ENCODE results near the gene UBP1.
"Not testable (repeated sequence)": the region's sequence is repeated elsewhere in the genome, so short reads cannot be mapped to it uniquely, and the experiment has no call there.

UBP1 gene, protein sequence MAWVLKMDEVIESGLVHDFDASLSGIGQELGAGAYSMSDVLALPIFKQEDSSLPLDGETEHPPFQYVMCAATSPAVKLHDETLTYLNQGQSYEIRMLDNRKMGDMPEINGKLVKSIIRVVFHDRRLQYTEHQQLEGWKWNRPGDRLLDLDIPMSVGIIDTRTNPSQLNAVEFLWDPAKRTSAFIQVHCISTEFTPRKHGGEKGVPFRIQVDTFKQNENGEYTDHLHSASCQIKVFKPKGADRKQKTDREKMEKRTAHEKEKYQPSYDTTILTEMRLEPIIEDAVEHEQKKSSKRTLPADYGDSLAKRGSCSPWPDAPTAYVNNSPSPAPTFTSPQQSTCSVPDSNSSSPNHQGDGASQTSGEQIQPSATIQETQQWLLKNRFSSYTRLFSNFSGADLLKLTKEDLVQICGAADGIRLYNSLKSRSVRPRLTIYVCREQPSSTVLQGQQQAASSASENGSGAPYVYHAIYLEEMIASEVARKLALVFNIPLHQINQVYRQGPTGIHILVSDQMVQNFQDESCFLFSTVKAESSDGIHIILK

GRCh38 chr3:33440328-33441224 lies at the start of gene UBP1:
Gene UBP1 (minus strand): TSS chr3:33440405. CDS start chr3:33439848, 557 bp downstream.
- peak; percentile 100 for DNase-seq (ENCODE audit: low read depth)

GRCh38 chr3:33488683-33489082 lies 48.5 kb upstream of the UBP1 start:
- DNase-seq (ENCODE audit: low read depth) = peak; percentile 7

DNA sequence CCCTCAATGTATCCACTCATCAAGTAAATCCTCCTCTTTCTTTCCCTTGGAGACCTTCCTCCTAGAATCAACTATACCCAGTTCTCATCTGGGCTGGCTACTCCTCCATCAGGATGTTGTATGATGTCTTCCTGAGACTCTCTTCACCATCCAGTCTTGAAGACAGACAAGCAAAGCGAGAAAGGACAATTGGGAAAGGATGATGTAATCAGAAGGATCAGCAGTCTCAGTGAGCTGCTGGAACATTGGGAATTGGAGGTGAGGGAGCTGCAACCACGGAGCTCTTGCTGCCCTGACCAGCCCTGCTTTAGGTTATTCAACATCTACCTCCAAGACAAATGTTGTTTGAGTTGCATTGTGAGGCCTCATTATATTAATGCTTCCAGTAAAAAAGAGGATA lies 48.0 kb upstream of the UBP1 start:
- DNase-seq (ENCODE audit: low read depth) = no peak

- peak; percentile 34 for DNase-seq (ENCODE audit: low read depth)
These were observed 41.9 kb upstream of the UBP1 start for GRCh38 chr3:33482111-33482521.

GRCh38 chr3:33474896-33475295 lies 34.7 kb upstream of the UBP1 start:
- DNase-seq (ENCODE audit: low read depth) = no peak

DNA sequence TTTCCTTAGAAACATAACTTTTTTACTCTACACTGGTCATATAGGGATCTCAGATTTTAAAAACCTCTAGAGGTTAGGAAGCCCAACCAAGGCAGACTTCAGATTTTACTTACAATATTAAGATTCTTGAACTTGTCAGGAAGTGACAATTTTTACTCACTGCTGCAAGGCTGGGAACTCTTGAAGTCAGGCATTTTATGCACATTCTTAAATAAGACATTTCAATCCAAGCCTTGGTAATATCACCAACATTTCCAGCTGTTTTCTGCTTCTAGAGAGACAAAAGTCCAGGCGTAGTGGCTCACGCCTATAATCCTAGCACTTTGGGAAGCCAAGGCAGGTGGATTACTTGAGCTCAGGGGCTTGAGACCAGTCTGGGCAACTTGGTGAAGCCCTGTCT lies 33.6 kb upstream of the UBP1 start:
- DNase-seq (ENCODE audit: low read depth) = no peak

DNA sequence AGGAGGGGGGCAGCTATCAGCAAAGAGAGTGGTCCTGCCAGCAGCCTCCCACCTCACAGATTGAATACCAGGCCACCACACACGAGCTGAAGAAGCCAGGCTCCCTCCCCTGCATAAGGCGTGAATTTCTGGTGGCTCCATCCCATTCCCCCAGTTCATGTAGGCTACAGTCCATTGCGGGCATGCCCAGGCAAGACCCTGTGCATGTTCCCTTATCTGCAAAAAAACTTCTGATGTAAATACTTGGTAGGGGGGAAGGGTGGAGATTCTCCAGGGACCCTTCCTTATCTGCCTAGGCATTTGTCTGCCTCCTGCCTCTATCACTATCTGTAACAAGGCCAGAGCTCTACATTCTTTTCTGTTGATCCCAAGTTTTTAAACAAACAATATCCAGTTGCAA lies 27.6 kb upstream of the UBP1 start:
- DNase-seq (ENCODE audit: low read depth) = peak; percentile 26

DNA sequence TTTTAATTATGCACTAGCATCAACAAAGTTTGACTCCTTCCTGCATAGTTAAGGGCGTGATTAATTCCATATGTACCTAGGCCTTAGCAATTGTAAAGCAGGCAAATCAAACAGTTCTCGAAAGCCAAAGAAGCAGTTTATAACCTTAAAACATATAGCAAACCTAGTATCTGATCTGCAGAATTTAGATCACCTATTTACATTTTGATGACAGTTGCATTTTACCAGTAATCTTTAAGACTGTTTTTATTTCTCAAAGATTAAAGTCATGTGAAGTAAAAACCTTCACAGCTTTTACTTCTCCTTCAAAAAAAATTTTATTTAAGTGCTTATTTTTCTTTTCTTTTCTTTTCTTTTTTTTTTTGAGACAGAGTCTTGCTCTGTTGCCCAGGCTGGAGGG lies 20.9 kb upstream of the UBP1 start:
- DNase-seq (ENCODE audit: low read depth) = no peak

- DNase-seq (ENCODE audit: low read depth) = not testable (repeated sequence)
These were observed 19.4 kb upstream of the UBP1 start for GRCh38 chr3:33459577-33459976.

DNA sequence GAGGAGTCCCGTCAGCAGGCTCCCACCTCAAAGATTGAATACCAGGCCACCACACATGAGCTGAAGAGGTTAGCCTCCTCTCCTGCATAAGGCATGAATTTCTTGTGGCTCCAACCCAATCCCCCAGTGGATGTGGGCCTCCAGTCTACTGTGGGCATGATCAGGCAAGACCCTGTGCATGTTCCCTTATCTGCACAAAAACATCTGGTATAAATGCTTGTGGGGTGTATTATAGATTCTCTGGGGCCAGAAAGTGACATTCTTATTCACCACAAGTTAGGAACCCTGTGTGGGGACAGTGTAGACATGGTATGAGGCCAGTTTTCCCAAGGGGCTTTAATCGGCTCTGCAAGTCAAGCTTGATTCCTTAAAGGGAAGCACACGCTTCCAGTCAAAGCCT lies 18.2 kb upstream of the UBP1 start:
- no peak for DNase-seq (ENCODE audit: low read depth)

DNA sequence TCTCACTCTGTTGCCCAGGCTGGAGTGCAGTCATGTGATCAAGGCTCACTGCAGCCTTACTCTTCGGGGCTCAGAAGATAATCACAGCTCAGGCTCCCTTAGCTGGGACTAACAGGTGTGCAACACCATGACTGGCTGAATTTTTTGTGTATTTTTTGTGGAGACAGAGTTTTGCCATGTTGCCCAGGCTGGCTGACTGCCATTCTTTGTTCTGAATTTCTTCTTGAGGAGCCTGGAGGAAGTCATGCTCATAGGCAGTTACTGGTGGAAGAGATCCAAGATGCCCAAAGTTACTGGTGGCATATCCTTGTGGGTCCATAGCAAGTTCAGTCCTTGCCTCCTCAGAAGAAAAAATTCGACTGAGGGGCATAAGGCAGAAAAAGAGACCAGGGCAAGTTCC lies 16.6 kb upstream of the UBP1 start:
- DNase-seq (ENCODE audit: low read depth) = no peak

- no peak for DNase-seq (ENCODE audit: low read depth)
These were observed 13.1 kb upstream of the UBP1 start for GRCh38 chr3:33453331-33453761.

DNA sequence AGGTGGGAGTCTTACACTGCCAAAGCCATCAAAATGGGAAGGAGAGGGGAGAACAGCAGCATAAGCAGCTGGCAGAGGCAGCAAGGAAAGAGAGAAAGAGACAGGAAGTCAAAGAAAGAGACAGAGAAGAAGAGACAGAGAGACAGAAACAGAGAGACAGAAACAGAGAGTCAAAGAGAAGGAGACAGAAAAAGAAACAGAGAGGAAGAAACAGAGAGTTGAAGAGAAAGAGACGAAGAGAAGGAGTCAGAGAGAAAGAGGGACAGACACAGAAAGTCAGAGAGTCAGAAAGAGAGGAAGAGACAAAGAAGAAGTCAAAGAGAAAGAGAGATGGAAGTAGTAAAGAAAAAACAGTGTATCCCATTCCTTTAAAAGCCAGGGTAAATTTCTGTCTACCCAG lies 11.8 kb upstream of the UBP1 start:
- DNase-seq (ENCODE audit: low read depth) = not testable (repeated sequence)

DNA sequence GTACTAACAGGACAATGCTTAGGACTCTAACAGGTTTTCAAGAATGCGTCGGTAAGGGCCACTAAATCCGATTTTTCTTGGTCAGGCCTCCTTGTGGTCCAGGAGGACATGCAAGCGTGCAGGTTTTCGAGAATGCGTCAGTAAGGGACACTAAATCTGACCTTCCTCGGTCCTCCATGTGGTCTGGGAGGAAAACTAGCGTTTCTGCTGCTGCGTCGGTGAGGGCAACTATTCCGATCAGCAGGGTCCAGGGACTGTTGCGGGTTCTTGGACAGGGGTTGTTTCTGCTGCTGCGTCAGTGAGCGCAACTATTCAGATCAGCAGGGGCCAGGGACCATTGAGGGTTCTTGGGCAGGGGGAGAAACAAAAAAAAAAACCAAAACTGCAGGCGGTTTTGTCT lies 7.8 kb upstream of the UBP1 start:
- no peak for DNase-seq (ENCODE audit: low read depth)

- not testable (repeated sequence) for DNase-seq (ENCODE audit: low read depth)
These were observed 7.0 kb upstream of the UBP1 start for GRCh38 chr3:33447256-33447625.

- no peak for DNase-seq (ENCODE audit: low read depth)
These were observed 2.0 kb upstream of the UBP1 start for GRCh38 chr3:33442190-33442589.

- DNase-seq (ENCODE audit: low read depth) = no peak
These were observed 1.2 kb upstream of the UBP1 start for GRCh38 chr3:33441225-33441976.

- DNase-seq (ENCODE audit: low read depth) = peak; percentile 33
These were observed 468 bp downstream of the UBP1 start for GRCh38 chr3:33439546-33440327.

DNA sequence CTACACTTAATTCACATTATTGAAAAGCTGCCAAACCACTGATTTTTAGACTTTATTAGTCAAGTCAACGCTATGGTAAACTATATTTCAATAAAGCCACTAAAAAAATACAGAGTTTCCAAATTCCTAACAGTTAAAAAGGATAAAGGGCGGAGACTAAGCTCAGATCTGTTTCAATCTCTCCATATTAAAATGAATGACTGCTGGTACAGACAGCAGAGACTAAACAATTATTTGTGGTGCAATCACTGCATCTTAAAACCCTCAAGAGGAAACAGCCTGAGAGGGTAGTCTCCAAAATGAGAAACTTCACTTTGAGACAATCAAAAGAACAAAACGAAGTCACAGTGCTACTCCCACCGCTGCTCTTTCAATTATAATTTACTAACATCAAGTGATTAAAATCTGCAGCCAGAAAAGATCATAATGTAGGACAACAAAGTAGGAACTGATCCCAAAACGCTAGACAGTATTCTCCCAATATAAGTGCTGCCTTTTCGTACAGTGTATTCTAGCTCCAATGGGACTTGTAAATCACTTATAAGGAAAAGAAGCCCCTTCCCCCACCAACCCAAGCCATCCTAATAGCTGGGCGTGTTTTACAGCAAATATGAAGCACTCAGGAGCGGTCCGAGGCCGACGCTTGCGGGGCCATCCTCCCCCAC lies 1.2 kb downstream of the UBP1 start:
- DNase-seq (ENCODE audit: low read depth) = peak; percentile 38

- DNase-seq (ENCODE audit: low read depth) = peak; percentile 60
These were observed 1.9 kb downstream of the UBP1 start for GRCh38 chr3:33438284-33438668.
